ENCODE measurements around the gene SIPA1.

The SIPA1 gene

GRCh38 chr11:65607614-65608426 is 30.1 kb upstream of the SIPA1 start:
- DNase-seq, result no peak

DNA sequence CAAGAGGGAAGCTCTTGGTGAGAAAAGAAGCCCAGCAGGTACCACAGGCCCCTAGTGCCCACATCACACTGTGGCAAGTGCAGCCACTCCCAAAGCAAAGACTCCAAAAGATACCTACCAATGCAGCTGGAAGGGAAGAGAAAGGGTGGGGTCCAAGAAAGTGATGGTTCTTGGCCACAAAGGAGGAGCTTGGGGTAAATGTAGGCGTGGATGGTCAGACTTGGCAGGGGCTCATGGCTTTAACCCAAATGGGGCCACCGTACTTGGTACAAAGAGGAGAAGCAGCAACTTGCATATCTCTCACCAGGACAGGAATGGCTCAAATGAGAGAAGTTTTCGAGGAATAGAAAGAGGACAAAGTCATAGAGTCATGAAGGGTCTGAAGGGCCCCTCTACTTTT is 28.7 kb upstream of the SIPA1 start:
- no peak for DNase-seq

DNA sequence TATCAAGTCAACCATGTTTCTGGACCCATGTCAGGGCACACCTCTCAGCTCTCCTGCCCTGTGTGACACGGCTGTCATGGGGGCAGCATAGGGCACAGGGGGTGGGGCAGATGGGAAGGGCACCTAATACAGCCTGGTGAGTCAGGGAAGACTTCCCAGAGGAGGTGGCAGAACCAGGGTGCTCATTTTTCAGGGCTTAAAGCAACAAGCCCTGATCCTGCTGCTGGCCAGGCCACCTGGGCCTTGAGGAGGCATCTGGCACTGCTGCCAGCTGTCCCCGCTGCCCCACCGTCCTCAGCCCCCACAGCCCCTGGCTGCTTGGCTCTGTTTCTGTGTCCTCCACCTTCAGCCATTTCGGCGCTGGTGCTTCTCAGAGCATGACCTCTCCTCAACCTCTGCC is 28.2 kb upstream of the SIPA1 start:
- DNase-seq, result no peak

- DNase-seq, result no peak
Measured at GRCh38 chr11:65610404-65610803, 27.5 kb upstream of the SIPA1 start.

GRCh38 chr11:65611028-65611757 is 26.7 kb upstream of the SIPA1 start:
- no peak for DNase-seq

- DNase-seq, result no peak
Measured at GRCh38 chr11:65611758-65612603, 25.9 kb upstream of the SIPA1 start.

- DNase-seq, result no peak
Measured at GRCh38 chr11:65612691-65613090, 25.2 kb upstream of the SIPA1 start.

DNA sequence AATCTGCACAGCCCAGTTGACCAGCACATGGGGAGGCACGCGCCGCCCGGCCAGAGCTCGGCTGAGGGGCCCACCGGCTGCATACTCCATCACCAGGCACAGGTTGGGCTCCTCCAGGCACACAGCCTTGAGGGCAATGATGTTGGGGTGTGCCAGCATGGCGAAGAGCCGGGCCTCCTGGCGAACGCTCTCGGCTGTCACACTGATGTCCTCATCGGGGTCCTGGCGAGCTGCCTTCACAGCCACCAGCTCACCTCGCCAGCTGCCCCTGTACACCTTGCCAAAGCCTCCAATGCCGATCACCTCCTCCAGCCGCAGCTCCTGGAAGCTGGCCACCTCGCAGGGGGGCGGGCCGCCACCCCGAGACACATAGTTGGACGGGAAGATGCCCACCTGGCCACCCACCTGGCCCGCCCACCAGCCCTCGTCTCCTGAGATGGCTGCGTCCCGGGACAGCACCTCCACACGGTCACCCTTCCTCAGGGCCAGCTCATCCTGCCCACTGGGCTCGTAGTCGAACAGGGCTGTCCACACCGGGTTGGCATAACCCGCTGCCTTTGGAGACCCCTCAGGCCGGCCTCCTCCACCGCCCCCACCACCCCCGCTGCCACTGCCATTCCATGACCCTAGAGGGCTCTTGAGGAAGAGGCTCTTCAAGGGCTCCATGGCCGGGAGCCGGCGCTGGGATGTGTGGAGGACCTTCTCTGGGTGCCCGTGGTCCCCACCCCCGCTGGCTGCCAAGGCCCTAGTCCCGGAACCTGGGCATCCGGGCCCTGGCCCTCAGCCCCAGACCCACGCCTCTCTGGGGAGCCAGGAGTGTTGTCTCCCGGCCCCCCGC is 24.6 kb upstream of the SIPA1 start:
- peak; percentile 17 for DNase-seq

- peak; percentile 100 for DNase-seq
Measured at GRCh38 chr11:65615229-65615949, 22.5 kb upstream of the SIPA1 start, which contains the start of gene PCNX3. TSS of gene PCNX3 (plus strand) at chr11:65615776. CDS start at chr11:65616312, 536 bp downstream.

DNA sequence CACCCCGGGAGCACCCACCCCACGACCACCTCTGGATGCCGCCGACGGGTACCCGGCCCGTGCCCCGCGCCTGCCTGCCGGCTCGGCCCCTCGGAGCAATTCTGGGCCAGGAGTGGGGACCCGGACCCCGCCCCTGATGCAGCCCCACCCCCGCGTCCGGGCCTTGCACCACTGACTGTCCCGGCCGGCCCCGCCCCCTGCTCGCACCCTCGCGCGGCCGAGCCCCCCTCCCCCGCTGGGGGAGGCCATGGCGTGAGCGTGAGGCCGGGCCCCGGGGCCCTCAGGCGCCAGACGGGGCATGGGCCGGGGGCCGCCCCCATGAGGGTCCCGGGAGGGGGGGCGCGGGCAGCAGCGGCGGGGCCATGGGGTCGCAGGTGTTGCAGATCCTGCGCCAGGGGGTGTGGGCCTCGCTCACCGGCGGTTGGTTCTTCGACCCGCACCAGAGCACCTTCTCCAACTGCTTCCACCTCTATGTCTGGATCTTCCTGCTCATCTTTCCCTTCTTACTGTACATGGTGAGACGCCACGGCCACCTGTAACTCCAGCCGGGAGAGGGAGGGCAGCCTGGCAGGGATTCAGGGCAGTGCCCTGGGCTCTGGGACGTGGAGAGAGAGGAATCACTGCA is 21.8 kb upstream of the SIPA1 start:
- peak; percentile 50 for DNase-seq

DNA sequence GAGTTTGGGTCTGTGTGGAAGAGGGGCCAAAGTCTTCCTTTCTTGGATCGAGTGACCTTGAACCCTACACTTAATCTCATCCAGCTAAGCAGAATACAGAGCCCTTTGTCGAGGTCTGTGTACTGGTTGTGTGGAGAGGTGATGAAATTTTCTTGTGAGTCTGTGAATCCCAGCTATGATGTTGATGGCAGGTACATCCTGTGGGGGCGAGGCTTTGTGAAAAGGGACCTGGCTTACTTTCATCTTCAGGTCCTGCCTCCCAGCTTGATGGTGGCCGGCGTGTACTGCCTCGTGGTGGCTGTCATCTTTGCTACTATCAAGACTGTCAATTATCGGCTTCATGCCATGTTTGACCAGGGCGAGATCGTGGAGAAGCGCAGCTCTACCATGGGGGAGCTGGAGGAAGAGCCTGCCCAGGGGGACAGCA is 21.3 kb upstream of the SIPA1 start:
- DNase-seq, result no peak

- no peak for DNase-seq
Measured at GRCh38 chr11:65617136-65617850, 20.6 kb upstream of the SIPA1 start.

- no peak for DNase-seq
Measured at GRCh38 chr11:65617990-65618751, 19.7 kb upstream of the SIPA1 start.

- no peak for DNase-seq
Measured at GRCh38 chr11:65618763-65619162, 19.1 kb upstream of the SIPA1 start.

DNA sequence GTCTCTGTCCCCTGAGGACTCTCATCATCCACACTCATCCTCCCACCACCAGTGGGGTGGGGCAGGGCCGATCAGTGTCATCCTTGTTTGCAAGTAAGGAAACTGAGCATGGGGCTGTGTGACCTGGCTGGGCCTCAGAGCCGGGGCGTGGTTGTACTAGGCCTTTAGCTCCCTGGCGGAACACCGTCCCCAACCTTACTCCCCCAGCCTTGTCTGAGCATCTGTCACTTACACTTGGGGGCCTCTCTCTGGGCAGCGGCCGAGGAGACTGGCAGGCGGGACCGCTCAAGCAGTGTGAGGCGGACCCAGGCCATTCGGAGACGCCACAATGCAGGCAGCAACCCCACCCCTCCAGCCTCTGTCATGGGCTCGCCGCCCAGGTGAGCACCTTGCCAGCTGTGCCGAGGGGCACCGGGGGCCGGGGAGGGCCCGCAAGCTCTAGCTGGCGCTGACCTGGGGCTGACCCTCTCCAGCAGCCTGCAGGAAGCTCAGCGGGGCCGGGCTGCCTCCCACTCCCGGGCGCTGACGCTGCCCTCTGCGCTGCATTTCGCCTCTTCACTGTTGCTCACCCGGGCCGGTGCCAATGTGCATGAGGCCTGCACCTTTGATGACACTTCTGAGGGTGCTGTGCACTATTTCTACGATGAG is 18.5 kb upstream of the SIPA1 start:
- no peak for DNase-seq

DNA sequence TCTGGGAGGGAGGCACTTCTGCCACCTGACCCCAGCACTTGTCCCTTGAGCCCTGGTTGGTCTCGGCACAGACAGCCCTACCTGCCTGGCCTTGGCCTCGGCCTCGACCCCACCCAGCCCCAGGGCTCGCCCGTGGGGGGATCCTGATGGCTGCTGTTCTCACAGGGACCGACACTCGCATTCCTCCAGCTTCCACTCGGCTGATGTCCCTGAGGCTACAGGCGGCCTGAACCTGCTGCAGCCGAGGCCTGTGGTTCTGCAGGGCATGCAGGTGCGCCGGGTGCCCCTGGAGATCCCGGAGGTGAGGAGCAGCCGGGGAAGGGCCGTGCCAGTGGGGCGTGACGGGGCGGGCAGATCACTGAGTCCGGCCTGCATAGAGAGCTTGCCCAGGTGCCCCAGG is 17.2 kb upstream of the SIPA1 start:
- no peak for DNase-seq

GRCh38 chr11:65621460-65621859 is 16.4 kb upstream of the SIPA1 start:
- DNase-seq, result no peak

DNA sequence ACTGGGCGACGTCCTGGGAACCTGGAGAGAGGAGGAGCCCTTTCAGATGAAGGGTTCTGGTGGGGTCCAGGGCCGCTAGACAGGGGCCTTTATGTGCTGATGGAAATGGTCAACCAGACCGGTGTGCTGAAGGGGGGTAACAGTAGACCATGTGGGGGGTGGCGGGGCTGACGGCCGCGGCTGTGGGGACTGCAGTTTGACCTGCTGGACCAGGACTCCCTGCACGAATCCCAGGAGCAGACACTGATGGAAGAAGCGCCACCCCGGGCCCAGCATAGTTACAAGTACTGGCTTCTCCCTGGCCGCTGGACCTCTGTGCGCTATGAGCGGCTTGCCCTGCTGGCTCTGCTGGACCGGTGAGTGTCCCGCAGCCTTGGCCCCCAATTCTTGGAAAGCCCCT is 15.9 kb upstream of the SIPA1 start:
- DNase-seq, result no peak

GRCh38 chr11:65623177-65623576 is 14.7 kb upstream of the SIPA1 start:
- no peak for DNase-seq

All from CD4-positive, alpha-beta T cell treated with Interleukin-6 for 4 hours (primary cell).